Stimulated activated CD4-positive, alpha-beta T cell treated with anti-CD3 and anti-CD28 coated beads, Interleukin-2, amount 100 ng/mL, for 4 hours (primary cell): ENCODE measurements around the gene HPSE2.
"Not testable (repeated sequence)": the region's sequence is repeated elsewhere in the genome, so short reads cannot be mapped to it uniquely, and the experiment has no call there.

Experiments
- DNase-seq: peaks from one replicate; pipeline ENCODE4 v3.0.0-alpha.2; 2020; ENCODE audit warnings: low read depth

Gene HPSE2

DNA sequence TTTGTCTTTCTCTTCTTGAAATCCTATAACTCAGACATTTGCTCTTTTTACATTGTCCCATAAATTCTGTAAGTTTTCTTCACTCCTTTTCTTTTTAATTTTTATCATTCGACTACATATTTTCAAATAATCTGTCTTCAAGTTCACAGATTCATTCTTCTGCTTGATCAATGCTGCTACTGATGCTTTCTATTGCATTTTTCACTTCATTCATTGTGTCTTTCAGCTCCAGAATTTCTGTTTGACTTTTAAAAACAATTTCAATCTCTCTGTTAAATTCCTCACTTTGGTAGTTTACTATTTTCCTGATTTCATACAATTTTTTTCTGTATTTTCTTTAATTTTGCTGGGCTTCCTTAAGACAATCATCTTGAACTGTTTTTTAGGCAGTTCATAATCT is 230.4 kb downstream of the HPSE2 start:
- DNase-seq: no peak

DNA sequence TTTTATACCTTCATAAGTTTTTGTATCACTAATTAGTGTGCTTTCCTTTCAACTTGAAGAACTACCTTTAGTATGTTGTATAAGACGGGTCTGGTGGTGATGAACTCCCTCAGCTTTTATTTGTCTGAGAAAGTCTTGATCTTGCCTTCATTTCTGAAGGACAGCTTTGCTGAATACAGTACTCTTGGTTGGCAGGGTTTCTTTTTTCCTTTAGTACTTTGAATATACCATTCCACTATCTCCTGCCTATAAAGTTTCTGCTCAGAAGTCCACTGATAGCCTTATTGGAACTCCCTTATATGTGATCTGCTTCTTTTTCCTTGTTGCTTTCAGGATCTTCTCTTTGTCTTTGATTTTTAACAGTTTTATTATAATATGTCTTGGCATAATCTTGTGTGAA is 230.9 kb downstream of the HPSE2 start:
- DNase-seq: no peak

DNA sequence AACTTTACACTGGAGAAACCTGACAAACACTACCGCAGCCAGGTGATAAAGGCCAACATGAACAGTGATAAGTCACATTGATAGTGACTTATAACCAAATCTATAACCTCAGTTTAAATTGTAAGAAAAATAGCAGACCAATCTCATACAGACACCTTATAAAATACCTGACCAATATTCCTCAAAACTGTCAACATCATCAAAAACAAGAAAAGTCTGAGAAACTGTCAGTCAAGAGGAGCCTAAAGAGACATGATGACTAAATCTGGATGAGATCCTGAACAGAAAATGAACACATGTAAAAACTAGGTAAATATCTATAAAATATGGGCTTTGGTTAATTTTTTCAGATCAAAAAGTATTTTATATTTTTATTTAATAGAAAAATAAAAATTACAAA is 233.3 kb downstream of the HPSE2 start:
- no peak for DNase-seq

DNA sequence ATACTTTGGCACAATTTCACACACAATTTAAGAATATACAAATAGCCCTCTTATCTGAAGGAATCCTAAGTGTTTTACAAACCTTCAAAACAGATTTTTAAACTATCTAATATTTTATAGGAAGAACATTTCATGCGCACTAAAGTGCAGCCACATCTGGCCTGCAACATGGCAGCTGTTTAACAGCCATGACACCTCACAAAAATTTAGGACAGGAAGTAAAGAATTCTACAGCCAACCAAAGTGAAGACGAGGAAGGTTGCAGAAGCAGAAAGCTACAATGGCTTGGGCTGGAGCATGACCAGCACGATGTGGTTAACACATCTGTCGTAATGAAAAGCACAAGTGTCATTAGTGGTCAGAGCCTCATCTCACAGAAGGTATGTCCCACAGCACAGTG is 238.1 kb downstream of the HPSE2 start:
- DNase-seq: no peak

DNA sequence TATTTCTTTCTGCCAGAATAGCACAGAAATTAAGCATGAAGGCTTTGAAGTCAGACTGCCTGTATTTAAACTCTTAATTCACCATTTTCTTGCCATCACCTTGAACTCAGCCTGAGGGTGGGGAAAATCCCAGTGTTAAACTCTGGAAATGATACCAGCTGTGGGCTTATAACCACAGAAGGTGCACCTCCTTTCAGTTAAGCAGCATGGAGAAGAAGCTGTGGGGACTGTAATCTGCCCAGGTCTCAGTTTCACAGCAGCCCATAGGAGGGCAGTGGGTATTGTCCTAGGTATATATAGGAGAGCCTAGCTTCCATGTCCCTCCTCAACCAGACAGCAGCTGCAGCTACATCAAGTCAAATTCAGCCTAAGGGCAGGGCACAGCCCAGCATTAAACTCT is 241.6 kb downstream of the HPSE2 start:
- DNase-seq: no peak

DNA sequence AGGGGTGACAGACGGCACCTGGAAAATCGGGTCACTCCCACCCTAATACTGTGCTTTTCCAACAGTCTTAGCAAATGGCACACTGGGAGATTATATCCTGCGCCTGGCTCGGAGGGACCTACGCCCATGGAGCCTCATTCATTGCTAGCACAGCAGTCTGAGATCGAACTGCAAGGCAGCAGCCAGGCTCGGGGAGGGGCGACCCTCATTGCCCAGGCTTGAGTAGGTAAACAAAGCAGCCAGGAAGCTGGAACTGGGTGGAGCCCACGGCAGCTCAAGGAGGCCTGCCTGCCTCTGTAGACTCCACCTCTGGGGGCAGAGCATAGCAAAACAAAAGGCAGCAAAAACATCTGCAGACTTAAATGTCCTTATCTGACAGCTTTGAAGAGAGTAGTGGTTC is 251.9 kb downstream of the HPSE2 start:
- DNase-seq: not testable (repeated sequence)

DNA sequence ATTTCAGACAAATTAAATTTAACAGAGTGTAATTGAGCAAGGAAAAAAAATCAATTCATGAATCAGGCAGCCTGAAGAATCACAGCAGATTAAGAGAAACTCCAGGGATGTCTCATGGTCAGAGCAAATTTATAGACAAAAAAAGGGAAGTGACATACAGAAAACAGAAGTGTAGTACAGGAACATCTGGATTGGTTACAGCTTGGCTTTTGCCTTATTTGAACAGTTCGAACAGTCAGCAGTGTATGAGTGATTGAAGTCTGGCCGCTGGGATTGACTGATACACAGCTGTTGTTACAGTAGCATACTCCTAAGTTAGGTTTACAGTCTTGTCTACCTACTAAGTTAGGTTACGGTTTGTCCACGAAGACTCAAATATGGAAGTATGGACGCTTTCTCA is 255.3 kb downstream of the HPSE2 start:
- no peak for DNase-seq

DNA sequence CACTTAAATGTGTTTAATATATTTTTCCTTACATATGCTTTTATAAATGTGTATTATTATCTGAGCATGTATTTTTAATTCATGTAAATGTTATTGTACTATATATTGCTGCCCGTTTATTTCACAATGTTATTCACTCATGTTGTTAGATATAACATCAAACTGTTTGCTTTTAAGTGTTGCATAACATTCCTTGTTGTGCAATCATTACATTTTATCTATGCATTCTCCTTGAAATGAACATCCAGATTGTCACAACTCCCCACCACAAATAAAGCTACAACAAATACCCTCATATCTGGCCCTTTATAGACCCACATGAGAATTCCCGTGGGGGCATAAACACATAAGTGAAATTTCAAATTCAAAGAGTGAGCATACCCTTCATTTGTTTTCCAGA is 264.2 kb downstream of the HPSE2 start:
- DNase-seq: no peak

DNA sequence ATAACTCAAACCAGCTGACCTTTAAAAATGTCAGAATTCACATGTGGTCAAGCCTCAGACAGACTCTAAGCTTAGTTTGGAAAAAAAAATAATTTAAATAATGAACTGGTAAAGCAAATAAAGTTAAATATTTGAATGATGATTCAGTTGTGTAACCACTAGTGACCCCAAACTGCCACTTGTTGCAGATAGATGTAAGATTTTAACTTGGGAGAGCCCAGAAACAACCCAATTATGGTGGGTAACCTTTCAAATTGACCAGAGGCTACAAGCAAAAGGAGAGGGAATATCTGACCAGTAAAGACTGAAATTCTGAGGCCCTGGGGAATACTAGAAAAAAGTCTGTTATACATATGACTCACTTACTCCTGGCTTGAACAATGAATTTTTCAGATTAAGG is 268.1 kb downstream of the HPSE2 start:
- DNase-seq: no peak

DNA sequence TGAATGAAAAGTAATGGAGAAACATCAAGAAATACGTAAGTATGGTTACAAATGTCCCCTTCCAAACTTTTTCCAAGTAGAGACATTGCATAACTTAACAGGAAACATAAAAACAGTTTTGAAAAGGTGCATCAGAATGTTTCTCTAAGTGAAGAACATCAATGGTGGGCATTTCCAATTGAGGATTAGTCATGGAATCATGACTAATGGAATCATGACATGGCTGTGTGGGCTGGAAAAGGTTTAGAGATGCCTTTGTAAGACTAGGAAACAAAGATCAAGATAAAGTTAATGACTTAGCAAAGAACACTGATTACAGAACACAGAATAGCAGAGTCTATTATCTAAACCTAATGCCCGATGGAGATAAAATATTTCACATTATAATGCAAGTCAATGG is 272.0 kb downstream of the HPSE2 start:
- no peak for DNase-seq

DNA sequence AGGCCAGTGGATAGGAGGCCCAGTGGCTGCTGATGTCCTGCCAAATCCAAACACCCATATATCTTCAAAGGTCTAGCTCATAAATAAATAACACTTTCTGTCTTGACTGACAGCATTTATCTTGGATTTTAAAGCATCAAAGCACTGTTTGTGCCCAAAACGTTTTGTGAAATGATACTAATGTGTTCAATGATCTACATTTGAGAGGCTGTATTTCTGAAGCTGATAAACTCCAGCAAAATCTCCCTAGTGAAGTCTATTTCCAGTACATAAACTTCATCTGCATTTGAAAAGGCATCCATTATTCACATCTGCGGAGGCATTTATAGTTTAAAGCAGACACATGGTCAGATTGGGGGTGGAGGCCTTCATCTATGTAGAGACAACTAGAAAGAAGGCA is 276.3 kb downstream of the HPSE2 start:
- no peak for DNase-seq

DNA sequence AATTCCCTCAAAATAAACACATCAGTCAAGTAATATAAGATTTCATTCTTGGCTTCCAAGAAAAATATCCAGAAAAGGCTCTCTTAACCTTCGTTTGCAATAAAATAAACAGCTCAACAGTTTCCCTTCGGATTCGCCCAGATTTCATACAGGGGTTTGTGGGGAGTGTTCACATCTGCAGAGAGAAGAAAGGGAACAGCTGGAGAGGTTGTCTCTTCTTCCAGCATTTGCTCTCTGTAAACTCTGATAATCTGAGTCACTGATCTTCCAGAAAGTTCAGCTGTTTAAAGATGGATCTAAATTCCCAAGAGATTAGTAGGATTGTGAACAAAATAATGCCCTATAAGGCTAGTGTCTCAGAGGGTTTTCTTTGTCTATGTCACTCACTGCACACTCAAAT is 277.9 kb downstream of the HPSE2 start:
- no peak for DNase-seq

DNA sequence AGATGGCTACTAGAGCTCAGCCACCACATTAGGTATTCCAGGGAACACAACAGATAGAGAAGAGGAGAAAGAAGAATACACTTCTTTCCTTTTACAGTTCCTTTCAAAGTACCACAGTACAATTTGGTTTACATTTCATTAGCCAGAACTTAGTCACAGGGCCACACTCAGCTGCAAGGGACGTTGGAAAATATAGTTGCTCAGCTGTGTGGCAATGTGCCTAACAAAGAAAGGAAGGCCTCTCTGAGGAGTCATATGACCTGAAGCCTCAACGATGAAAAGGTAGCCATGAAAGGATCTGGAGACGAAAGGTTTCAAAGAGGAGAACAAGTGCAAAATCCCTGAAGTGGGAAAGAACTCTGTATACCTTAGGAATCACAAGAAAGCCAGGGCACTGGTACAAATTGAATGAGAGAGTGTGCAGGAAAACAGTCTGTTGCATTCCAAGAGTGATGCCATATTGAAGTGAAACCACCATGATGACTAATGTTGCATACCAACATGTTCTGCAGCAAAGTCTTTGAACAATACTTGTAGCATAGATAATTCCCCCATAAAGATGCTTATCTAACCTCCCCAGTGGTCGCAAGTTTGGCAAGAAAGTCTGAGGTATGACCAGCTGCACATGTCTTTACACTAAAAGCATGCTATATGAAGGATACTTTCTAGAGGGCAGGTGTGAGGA is 278.9 kb downstream of the HPSE2 start:
- no peak for DNase-seq

DNA sequence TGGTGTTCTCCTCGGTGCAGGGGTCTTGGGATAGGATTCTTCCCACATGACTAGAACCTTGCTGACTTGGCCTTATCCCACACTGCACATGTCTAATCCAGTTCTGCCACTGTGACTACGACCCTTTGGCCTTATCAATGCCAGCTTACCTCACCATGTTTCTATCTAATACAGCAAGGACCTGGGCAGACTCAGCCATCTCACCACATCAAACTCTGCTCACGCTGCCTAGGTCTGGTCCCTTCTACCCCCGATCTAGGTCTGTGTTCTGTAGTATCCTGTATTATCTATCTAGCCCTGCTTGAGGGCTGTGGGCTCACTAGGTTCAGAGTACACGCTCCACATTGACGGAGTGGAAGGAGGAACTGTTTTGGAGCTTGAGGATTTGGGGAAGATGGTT is 282.4 kb downstream of the HPSE2 start:
- DNase-seq: no peak

DNA sequence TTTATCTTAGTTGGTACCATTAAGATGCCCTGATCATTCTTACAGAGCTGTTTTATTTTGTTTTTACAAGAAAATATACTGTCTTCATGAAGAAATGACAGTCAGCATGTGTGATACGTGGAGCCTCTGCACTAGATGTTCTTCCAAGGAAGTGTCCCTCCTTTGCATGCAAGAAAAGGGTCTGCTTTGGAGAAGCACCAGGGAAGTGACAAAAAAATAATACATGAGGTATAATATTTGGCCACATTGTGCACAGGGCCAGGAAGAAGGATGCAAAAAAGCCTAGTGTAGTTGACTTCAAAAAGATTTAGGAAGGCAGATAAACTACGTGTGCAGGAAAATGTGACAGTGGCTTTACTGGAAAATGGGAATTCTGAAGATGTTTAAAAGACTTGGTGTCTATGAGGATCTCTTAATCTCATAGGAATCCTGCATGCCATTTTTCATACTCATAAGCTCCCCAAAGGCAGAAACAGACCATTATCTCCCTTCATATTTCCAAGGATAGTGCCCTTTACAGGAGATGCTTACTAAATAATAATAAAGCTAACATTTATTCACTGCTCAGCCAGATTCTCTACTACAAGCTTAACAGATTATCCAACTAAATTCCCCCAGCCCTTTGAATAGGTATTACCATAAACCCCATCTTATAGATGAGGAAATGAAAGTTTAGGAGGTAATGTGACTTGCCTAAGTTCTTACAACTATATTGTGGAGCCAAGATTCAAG is 284.2 kb downstream of the HPSE2 start:
- no peak for DNase-seq

DNA sequence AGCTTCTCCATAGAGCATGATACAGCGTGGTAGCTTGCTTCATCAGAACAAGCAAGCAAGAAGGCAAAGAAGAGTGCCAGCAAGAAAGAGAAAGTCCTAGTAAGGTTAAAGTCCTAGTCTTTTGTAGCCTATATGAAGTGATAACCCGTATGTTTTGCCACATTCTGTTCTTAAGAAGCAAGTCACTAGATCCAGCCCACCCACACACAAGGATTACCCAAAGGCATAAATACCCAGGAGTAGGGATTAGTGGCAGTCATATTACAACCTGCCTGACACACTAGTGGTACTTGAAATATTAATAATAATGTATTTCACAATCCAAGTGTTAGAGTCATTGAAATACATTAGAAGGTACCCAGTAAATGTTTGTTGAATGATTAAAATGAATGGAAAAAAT is 285.5 kb downstream of the HPSE2 start:
- DNase-seq: no peak

DNA sequence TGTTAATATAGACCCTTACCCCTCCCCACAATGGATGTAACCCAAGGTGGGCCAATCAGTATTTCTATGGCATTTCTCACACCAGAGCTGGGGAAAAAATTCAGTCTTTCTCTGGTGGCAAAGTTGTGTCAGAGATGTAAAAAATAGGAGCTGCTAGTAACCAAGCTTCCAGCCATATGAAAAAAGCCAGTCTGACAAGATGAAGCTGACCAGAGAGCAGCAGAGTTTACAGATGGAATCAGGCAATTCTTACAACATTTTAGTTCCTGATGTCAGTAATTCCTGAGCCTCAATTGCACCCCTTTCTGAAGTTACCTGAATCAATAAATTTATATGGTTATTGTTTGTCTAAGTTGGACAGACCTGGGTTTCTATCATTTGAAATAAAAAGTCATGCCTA is 286.3 kb downstream of the HPSE2 start:
- no peak for DNase-seq

DNA sequence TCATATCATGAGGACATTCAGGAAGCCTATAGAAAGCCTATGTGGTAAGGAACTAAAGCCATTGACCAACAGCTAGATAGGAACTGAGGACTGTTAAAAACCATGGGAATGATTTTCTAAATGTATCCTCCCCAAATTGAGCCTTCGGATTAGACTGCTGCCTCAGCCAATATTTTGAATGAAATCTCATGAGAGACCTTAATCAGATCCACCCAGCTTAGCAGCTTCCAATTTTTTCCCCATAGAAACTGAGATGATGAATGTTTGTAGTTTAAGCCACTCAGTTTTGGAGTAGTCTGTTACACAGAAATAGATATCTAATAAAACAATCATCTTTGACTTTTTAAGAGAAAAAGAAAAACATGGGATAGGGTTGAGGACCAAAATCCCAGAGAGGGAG is 292.0 kb downstream of the HPSE2 start:
- DNase-seq: no peak

DNA sequence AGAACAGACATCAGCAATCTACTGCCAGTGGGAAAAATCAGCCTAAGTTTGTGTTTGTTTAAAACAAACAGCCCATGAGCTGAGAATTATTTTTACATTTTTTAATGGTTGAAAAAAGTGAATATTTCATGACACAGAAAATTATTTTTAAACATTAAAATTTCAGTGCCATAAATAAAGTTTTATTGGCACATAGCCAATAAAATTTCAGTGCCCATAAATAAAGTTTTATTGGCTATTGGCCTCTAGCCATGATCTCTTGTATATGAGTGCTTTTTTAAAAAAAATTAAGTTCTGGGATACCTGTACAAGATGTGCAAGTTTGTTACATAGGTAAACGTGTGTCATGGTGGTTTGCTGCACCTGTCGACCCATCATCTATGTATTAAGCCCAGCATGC is 305.9 kb downstream of the HPSE2 start:
- DNase-seq: no peak

DNA sequence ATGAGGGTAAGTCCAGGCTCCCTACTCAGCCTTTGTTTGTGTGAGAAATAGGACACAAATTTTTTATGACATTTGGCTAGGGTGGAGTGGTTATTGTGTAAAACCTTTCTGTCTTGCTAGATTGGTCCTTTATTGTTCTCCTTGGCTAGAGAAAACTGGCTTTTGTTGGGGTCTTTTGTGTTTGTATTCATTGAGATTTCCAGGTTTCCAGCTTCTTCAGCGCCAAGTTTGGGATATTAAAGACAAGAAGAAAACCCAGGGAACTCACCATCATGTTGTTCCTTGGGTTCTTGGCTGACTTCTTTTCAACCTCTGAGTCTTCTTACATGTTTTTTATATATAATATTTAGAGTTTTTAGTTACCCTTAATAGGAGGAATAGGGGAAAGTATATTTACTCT is 310.0 kb downstream of the HPSE2 start:
- DNase-seq: no peak

DNA sequence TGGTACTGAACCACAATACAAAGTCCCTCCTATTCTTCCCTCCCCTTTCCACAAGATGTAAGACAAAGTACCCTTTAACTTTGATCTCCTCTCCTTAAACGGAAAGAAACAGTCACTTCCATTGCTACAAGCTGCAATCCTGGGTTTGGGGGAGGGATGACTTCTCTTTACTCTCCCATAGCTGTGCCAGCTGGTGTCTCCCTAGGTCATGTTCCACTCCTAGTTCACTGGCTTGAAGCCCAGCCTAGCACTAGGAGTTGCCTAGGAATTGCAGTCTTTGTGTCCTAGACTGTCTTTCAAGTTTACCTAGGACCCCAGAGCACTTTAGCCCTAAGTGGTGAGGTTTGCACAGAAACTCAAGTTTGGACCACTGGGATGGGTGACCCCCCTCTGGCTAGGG is 311.1 kb downstream of the HPSE2 start:
- DNase-seq: no peak

DNA sequence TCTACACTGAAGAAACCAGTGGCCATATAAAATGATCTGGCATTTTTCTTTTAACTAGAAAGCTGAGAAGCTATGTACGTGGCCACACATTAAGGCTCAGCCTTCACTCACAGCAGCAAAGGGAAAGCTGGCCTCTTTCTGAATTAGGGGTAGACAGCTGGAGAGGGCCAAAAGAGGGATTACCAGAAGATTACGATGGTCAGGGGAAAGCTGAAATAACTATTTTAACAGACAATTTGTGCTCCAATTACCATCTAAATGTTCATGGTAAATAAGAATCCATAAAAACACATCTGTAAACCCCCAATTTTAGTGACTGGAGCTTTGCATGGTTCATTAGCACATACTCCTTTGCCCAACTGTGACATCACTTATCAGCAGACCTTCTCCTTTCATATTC is 314.3 kb downstream of the HPSE2 start:
- DNase-seq: no peak

DNA sequence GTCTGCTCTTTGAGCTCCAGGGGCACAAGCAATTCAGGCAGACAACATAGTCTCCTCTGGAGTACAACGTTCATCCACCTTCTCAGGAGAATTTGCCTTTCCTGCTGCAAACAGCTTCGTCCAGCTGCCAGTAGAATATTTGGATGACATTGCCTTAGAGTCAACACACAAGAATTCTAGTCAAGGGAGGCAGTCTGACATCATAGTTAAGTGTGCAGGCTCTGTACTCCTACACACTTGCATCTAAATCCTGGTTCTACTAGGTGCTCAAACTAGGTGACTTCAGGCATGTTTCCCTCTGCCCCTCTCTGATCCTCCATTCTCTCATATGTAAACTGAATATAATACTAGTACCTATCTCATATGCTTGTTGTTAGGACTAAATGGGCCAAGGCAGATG is 314.8 kb downstream of the HPSE2 start:
- no peak for DNase-seq

DNA sequence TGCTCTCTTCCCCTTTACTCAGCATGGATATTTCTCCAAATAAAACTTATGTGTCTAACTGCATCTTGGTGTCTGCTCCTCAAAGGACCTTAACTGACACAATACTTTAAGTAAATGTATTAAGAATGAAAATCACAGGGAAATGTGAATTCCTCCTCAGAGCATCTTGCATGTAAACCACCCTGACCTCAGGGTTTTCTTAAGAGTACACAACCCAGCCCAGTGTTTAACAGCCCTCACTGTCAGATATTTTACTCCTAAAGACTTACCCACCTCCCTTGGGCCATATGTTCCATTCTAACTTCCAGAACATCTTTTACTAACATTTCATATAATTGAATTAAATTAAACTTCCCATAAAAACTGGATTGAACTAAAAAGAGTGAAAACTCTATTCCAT is 315.3 kb downstream of the HPSE2 start:
- DNase-seq: no peak
